OCI-LY7 (cell line): ENCODE data around the gene CHTF8. TPM values are rescaled to one million over a fixed set of nuclear protein-coding genes. Genes with fewer than 3 reads are reported as not detected.
A peak's percentile ranks its signal among the peaks of the same experiment; 100 is the strongest.

Source experiments
- BruUV-seq: library from RNA; stranded (reverse); fragments of 400-500 nt; replicated peaks from 2 replicates; lab custom pipeline; 2021; lab: Mats Ljungman, UMichigan
- CTCF ChIA-PET: fragments of 300-600 bp; sonication (Branson Sonifier 250); formaldehyde crosslinking; loops from one replicate; lab custom pipeline; 2022; ENCODE audit warnings: antibody characterized with exemption; ENCODE audit not compliant: unreplicated experiment; lab: Charles Lee
- POLR2A ChIA-PET: fragments of 300-600 bp; sonication (Branson Sonifier 250); formaldehyde crosslinking; loops from one replicate; lab custom pipeline; 2022; ENCODE audit warnings: antibody characterized with exemption; lab: Charles Lee
- DNase-seq: peaks from one replicate; pipeline ENCODE4 v3.0.0-alpha.2; 2015; ENCODE audit warnings: low spot score
- H2AFZ ChIP-seq: fragments of 200-600 bp; sonication (generic), shearing (Covaris generic); 2 replicates; pipeline ENCODE4 v1.6.1; 2014; ENCODE audit warnings: mild to moderate bottlenecking, antibody characterized with exemption, low read length, moderate library complexity
- H3K27ac ChIP-seq: fragments of 200-600 bp; sonication (generic); 2 replicates; pipeline ENCODE4 v1.5.1; 2014; ENCODE audit warnings: mixed run types, low read depth, mild to moderate bottlenecking, moderate library complexity, low read length, inconsistent platforms; ENCODE audit not compliant: poor library complexity, severe bottlenecking
- H3K36me3 ChIP-seq: fragments of 200-600 bp; sonication (generic); 2 replicates; pipeline ENCODE4 v1.6.1; 2014; ENCODE audit warnings: mild to moderate bottlenecking, antibody characterized with exemption, low read length, moderate library complexity, mixed read lengths; ENCODE audit not compliant: insufficient read depth
- H3K4me1 ChIP-seq: fragments of 200-600 bp; sonication (generic); 2 replicates; pipeline ENCODE4 v1.5.1; 2014; ENCODE audit warnings: mild to moderate bottlenecking, low read length; ENCODE audit not compliant: insufficient read depth, poor library complexity, severe bottlenecking
- H3K4me2 ChIP-seq: fragments of 200-600 bp; sonication (generic); 2 replicates; pipeline ENCODE4 v1.6.1; 2014; ENCODE audit warnings: mild to moderate bottlenecking, low read length
- H3K4me3 ChIP-seq: fragments of 200-600 bp; sonication (generic); 2 replicates; pipeline ENCODE4 v1.5.1; 2014; ENCODE audit warnings: mild to moderate bottlenecking, low read depth, low read length; ENCODE audit not compliant: poor library complexity, severe bottlenecking
- H3K79me2 ChIP-seq: fragments of 200-600 bp; sonication (generic); 2 replicates; pipeline ENCODE4 v1.6.1; 2016; ENCODE audit warnings: low read depth, mild to moderate bottlenecking, low read length, moderate library complexity, mixed read lengths; ENCODE audit not compliant: insufficient read depth
- H3K9me2 ChIP-seq: fragments of 200-600 bp; sonication (generic); 2 replicates; pipeline ENCODE4 v1.6.1; 2016; ENCODE audit warnings: mild to moderate bottlenecking, low read length, mixed read lengths; ENCODE audit not compliant: insufficient read depth
- H3K9me3 ChIP-seq: fragments of 200-600 bp; sonication (generic); 2 replicates; pipeline ENCODE4 v1.6.1; 2014; ENCODE audit warnings: mild to moderate bottlenecking, mixed run types, low read length, mixed read lengths
- H4K20me1 ChIP-seq: fragments of 200-600 bp; sonication (generic); 2 replicates; pipeline ENCODE4 v1.6.1; 2014; ENCODE audit warnings: mild to moderate bottlenecking, antibody characterized with exemption, low read length, moderate library complexity, mixed read lengths; ENCODE audit not compliant: insufficient read depth
- CTCF ChIP-seq: fragments of 200-600 bp; sonication (generic); conservative IDR thresholded peaks from 2 replicates; pipeline ENCODE4 v1.5.1; 2014; ENCODE audit warnings: mild to moderate bottlenecking, antibody characterized with exemption, low read length, moderate library complexity, mixed read lengths
- EZH2phosphoT487 ChIP-seq: fragments of 200-600 bp; sonication (generic); IDR thresholded peaks from 2 replicates; pipeline ENCODE4 v1.6.1; 2018; ENCODE audit warnings: low read depth, borderline replicate concordance, mild to moderate bottlenecking, mixed run types, antibody characterized with exemption, low read length, moderate library complexity, mixed read lengths
- intact Hi-C: fragments of 100-400 bp; cut with micrococcal nuclease; formaldehyde crosslinking; loops from one replicate; pipeline ENCODE4 v1.10.0; 2022; ENCODE audit not compliant: unreplicated experiment
- total RNA-seq, 2 experiments: library from RNA; depleted of rRNA in 1 of 2; stranded (reverse); fragments of >200 nt in 1 of 2; shearing (Covaris generic) in 1 of 2; gene quantifications; 2 replicates each; pipeline ENCODE4 v1.2.3, GENCODE V29; 2014 to 2022

CHTF8 gene
- total RNA-seq, 2 experiments from 2014 or later: 58.8 to 151 TPM

- intact Hi-C loops: no loop called here
- ChIA-PET POLR2A (interaction anchor here (0.7 kb wide), 1 partner anchor 225 kb away, joined by 3 read pairs; no protein-coding TSS in a partner anchor), CTCF (no interaction called here)
- H3K4me3 ChIP-seq: no peak overlapping the region
- no peaks in the 10 kb centered on the region for H3K79me2 ChIP-seq
- no peak overlapping the region for H3K4me2 ChIP-seq
- no peaks in the 10 kb centered on the region for H3K9me3 ChIP-seq
- H4K20me1 ChIP-seq: no peaks in the 10 kb centered on the region
- no peak overlapping the region for H3K27ac ChIP-seq
- no peaks in the 10 kb centered on the region for H3K9me2 ChIP-seq
- no peak overlapping the region for H2AFZ ChIP-seq
- no peak for DNase-seq
- no peaks in the 10 kb centered on the region for H3K4me1 ChIP-seq
- H3K36me3 ChIP-seq: no peaks in the 10 kb centered on the region
- TF ChIP-seq EZH2phosphoT487 (no peak), CTCF (no peak)
- no TSS peak for BruUV-seq
These were observed 47.2 kb downstream of the CHTF8 start for GRCh38 chr16:69085032-69085695.

GRCh38 chr16:69084289-69084688 lies 48.1 kb downstream of the CHTF8 start:
- H3K4me2 ChIP-seq: no peak overlapping the region
- CTCF ChIA-PET: no interaction called here
- H3K4me3 ChIP-seq: no peak overlapping the region
- TSS peak; percentile 57 for BruUV-seq
- H3K27ac ChIP-seq: no peak overlapping the region
- H3K9me3 ChIP-seq: no peaks in the 10 kb centered on the region
- H2AFZ ChIP-seq: no peak overlapping the region
- H3K9me2 ChIP-seq: no peaks in the 10 kb centered on the region
- H3K79me2 ChIP-seq: no peaks in the 10 kb centered on the region
- POLR2A ChIA-PET: no interaction called here
- no peak for DNase-seq
- intact Hi-C loops: no loop called here
- TF ChIP-seq CTCF: no peak
- H4K20me1 ChIP-seq: no peaks in the 10 kb centered on the region
- no peaks in the 10 kb centered on the region for H3K36me3 ChIP-seq
- H3K4me1 ChIP-seq: no peaks in the 10 kb centered on the region

DNA sequence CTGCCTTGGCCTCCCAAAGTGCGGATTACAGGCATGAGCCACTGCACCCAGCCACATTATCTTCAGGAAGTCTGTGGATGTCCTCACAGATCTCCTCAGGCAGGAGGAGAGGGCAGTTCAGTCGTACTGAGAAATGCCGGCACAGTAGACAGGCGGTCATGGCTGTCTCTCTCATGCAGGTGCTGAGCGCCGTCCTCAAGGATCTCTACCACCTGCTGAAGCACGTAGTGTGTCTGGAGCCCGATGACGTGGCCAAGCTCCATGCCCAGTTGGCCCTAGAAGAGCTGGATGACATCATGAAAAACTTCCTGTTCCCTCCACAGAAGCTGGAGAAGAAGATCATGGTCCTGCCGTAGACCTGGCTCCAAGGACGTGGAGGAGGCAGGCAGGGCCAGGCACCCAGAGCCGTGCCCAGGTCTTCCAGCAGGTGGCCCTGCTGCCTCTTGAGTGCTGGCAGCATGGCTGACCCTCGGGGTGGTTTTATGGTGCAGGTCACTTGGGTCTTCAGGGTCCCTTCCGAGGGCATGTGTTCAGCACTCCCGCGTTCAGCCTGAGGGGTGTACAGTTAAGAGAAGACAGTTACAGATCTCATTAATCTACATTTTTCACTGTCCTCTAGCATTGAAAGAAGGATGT lies 49.0 kb downstream of the CHTF8 start:
- H3K4me1 ChIP-seq: no peaks in the 10 kb centered on the region
- no peaks in the 10 kb centered on the region for H3K79me2 ChIP-seq
- DNase-seq: no peak
- no peak overlapping the region for H3K4me2 ChIP-seq
- no peak overlapping the region for H3K4me3 ChIP-seq
- no peak overlapping the region for H3K27ac ChIP-seq
- no peaks in the 10 kb centered on the region for H3K9me2 ChIP-seq
- TF ChIP-seq EZH2phosphoT487 (no peak), CTCF (peak; percentile 39; the same call in 1 of the 2 replicates)
- H4K20me1 ChIP-seq: no peaks in the 10 kb centered on the region
- ChIA-PET CTCF (no interaction called here), POLR2A (no interaction called here)
- no peaks in the 10 kb centered on the region for H3K36me3 ChIP-seq
- no peaks in the 10 kb centered on the region for H3K9me3 ChIP-seq
- no TSS peak for BruUV-seq
- intact Hi-C loops: no loop called here
- H2AFZ ChIP-seq: no peak overlapping the region
